NCI-H1694 (cell line): ENCODE measurements around the gene ACADVL.
A peak's percentile ranks its signal among the peaks of the same experiment; 100 is the strongest.

Source experiments
- DNase-seq: peaks from one replicate; lab custom pipeline; 2025; lab: John Stamatoyannopoulos, UW

Gene ACADVL

GRCh38 chr17:7252176-7253043 is 32.7 kb downstream of the ACADVL start, which contains the start of gene ELP5:
ELP5 (plus strand) TSS chr17:7252215; CDS start chr17:7252551, 336 bp downstream.
- peak; percentile 89 for DNase-seq

GRCh38 chr17:7253082-7253481 is 33.3 kb downstream of the ACADVL start:
- DNase-seq, result no peak

GRCh38 chr17:7254511-7254910 is 34.8 kb downstream of the ACADVL start:
- DNase-seq, result no peak

DNA sequence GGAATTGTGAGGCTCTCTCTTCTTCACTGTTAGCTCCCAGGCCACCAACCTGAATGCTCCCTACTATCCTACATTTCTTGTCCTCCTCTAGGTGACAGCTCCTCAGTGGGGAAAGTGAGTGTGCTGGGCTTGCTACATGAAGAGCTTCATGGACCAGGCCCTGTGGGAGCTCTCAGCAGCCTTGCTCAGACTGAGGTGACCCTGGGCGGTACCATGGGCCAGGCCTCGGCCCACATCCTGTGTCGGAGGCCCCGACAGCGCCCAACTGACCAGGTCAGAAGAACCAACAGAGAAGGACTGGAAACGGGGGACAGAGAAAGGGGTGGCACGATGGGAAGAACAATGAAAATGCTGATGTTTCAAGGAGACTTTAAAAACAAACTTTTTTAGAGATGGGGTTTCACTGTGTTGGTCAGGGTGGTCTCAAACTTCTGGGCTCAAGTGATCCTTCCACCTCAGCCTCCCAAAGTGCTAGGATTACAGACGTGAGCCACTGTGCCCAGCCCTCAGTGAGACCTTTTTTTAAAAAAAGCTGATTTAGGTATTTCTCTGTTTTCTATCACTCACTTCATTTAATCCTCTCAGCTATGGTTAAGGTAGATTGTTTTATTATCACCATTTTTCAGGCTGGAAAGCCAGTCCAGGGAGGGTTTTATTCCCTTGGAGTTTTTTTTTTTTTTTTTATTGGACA is 37.2 kb downstream of the ACADVL start:
- DNase-seq, result no peak

GRCh38 chr17:7258731-7259554 is 39.2 kb downstream of the ACADVL start:
- DNase-seq, result no peak

GRCh38 chr17:7259555-7259889 is 39.8 kb downstream of the ACADVL start:
- DNase-seq, result no peak

GRCh38 chr17:7260151-7260550 is 40.4 kb downstream of the ACADVL start:
- no peak for DNase-seq

- DNase-seq, result no peak
These were observed 41.1 kb downstream of the ACADVL start for GRCh38 chr17:7260651-7261378.

DNA sequence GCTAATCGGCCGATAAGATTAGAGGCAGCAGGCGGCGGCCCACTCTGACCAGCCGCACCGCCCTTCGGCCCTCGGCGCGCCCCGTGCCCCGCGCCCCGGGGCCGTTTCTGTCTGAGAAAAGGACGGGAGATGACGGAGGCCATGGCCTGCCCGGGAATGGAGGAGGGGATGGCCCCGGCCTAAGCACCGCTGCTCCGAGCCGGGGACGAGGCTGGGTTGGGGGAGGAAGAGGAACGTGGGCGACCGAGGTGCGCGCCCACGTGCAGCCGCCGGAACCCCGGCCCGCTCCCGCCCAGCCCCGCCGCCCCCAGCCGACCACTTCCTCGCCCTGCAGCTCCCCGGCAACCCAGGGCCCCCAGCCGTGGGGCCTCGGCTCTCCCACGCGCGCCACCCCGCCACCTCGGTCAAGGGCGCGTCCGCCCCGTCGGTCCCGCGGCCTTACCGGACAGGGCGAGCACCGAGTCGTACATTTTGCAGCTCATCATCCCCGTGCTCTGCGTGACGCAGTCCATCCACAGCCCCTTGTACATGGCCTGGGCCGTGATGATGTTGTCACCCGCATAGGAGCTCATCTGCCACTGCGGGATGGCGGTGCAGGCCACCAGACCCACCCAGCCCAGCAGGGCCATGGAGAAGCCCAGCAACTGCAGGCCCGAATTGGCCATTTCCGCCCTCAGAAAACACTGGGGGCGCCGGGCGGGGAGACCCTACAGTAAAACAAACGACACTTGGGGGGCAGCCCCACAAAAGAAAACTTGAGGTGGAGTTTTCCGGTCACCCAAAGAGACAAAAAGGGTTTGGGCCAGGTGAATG is 41.8 kb downstream of the ACADVL start:
- no peak for DNase-seq

GRCh38 chr17:7262192-7262934 is 42.6 kb downstream of the ACADVL start, which contains the start of gene CLDN7:
CLDN7 (minus strand) TSS chr17:7262478; CDS start chr17:7262043, 435 bp downstream.
- DNase-seq, result no peak

- DNase-seq, result no peak
These were observed 43.4 kb downstream of the ACADVL start for GRCh38 chr17:7262935-7263800.

DNA sequence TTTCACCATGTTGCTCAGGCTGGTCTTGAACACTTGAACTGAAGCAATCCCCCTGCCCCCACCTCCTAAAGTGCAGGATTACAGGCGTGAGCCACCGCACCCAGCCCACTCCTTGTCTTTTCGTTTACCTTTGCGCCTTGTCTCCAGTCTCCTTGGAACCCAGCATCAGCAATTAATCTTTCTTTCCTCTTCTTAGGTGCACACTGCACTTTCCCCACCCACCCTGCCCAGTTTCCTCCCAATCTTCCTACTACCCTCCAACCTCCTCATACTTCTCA is 44.0 kb downstream of the ACADVL start:
- DNase-seq, result no peak

DNA sequence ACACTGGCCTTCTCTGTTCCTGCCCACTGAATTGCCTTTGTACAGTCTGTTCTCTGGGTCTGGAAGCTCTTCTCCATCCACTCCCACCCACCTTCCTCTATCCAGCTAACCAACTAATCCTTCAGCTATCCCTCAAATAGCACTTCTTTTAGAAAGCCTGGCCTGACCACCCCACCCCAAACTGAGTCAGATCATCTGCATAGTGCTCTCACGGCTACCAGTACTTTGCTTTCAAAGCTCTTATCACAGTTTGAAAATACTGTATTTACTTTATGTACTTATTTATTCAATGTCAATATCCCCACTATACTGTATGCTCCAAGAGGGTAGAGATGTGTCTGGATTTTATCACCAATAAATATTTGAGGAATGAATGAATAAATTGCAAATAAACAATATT is 47.0 kb downstream of the ACADVL start:
- DNase-seq, result no peak
